ENCODE results near the gene UGT1A9.
"Not testable (repeated sequence)": the region's sequence is repeated elsewhere in the genome, so short reads cannot be mapped to it uniquely, and the experiment has no call there.

The UGT1A9 gene

DNA sequence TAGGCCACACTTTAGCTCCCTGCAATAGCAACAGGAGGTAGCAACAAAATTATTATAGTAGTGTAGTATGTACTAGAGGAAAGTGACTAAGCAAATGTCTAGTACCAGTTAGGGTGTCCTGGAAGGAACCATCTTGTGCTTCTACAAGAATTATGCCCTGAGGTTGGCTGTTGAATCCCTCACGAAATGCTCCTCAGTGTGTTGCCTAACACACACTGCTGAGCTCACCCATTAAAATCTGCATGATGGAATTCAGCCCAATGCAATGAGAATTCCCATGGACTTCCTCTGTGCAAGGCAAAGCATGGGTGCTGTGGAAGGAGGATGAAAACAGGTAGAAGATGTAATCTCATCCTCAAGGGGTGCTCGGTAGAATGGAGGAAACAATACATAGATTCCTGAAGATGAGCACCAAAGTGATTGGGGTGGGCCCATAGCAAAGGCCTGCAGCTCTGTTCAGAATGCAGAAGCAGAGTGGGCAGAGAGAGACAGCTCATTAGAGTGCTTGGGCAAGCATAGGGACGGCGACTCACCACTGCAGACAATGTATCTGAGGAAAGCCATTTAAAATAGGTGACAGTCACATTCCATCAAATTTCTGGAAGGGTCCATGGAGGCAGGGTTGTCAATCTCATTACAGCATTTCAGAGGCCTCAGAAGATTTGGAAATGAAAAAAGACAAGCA is 8.8 kb downstream of the UGT1A9 start:
- no peak for DNase-seq (ENCODE audit: low read depth in 1 of 2, low spot score in 1 of 2)

DNA sequence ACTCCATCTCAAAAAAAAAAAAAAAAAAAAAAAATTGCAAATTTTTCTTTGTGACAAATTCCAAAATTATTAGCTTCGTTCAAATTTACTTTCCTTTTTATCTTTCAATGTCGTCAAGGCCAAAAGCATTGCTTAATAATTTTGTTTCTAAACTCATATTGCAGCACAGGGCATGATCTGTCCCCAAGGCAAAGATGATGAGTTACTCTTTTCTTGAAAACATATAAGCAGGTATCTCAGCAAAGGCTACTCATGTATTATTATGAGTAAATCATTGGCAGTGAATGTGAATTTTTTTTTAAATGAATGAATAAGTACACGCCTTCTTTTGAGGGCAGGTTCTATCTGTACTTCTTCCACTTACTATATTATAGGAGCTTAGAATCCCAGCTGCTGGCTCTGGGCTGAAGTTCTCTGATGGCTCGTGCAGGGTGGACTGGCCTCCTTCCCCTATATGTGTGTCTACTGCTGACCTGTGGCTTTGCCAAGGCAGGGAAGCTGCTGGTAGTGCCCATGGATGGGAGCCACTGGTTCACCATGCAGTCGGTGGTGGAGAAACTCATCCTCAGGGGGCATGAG is 9.9 kb downstream of the UGT1A9 start, which contains the start of gene UGT1A7:
TSS of gene UGT1A7 (plus strand) at position 381 of the 579 bp plus-strand sequence. CDS start at position 418, 37 bp downstream.
- no peak for DNase-seq (ENCODE audit: low read depth in 1 of 2, low spot score in 1 of 2)

DNA sequence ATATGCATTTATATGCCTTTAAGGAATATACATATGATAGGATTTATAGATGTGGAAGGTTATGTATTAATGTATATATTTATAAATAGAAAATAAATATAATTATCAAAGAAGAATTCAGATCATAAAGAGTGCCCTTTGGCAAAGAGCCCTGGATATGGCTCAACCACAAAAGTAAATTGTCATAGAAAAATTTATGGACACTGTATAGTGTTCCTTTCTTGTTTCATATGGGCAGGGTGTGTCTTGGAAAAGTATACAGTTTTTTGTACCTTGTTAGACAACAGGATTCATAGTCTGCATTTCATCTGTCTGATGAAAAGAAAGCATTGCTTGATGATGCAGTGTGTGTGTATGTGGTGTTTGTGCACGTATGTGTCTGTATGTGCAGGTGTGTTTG is 12.9 kb downstream of the UGT1A9 start:
- DNase-seq (ENCODE audit: low read depth in 1 of 2, low spot score in 1 of 2): no peak

DNA sequence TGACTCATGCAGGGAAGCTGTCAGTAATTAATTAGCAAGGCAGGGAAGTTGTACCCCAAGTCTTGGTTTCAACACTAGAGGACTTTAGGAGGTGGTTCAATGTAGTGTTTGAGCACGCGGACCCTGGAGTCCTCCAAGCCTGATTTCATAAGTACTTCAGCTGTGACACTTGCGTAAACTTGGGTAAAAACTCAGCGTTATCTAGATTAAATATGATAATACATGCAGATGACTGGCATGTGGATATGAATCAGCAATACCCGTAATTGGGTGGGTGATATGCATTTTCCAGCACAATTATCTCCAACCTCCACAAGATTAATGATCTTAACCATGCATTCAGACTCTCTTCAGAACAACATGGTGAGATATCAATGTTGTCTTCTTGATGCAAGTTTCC is 15.2 kb downstream of the UGT1A9 start:
- DNase-seq (ENCODE audit: low read depth in 1 of 2, low spot score in 1 of 2): no peak

DNA sequence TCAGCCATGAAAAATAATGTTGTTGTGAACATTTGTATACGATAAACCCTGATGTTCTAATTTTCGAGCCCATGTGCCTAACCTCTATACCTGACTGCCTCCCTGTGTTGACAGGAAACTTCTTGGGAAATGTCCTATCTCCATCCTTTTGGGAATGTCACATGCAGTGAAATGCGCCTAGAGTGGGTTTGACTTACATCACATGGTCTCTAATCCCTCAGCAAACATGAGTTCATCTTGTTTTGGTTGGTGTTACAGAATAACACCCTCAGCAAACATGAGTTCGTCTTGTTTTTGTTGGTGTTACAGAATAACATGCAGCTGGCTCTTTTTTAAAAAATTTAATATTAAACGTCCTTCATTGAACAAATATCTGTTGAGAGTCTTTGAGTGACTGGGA is 16.6 kb downstream of the UGT1A9 start:
- DNase-seq (ENCODE audit: low read depth in 1 of 2, low spot score in 1 of 2): no peak

DNA sequence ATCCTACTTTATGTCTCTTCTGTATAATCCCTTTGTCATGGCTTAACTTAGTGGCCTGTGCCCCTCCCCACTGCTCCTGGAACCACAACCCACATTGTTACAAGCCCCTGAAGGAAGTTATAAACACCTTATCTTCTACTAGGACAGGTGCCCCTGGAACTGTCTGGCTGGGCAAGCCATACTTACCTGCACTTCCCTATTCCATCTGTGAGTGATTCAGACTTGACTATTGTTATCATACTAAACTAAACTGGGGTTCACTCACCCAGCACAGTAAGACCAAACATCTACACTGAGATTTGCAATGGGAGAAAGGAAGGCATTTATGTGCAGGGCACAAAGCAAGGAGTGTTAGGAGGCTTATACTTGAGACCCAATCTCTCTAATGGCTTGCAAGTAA is 17.3 kb downstream of the UGT1A9 start:
- DNase-seq (ENCODE audit: low read depth in 1 of 2, low spot score in 1 of 2): no peak

DNA sequence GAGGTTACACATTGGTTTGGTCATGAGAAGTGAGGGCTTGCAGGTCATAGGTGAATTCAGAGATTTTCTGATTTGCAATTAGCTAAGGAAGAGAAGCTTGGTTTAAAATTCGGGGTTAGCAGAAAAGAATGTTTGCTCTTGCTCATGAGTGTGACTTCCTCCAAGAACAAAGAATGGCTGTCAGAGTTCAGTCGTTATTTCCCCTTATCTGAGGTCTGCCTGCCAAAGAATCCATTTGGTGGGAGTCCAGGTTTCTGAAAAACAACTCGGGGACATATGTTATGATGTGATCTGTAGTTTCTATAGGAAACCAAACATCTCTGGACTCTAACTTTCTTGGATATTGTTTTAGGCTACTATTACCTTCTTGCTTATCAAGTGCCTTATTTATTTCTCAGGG is 17.8 kb downstream of the UGT1A9 start:
- DNase-seq (ENCODE audit: low read depth in 1 of 2, low spot score in 1 of 2): no peak

DNA sequence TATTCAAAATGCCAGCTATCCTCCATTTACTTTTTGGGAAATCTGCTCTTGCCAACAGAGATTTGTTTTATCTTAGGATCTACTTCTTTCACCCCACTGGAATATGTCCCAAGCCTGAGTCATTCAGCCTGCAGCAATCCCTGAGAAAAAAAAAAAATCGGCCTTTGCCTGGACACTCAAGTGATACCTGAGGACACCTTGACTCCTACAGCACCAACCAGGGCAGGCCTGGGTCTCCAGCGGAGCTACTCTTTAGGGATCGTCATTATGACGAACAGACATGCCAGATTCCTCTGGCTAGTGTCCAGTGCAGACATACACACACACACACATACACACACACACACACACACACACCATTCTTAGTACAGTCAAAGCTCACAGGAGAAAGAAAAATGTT is 18.7 kb downstream of the UGT1A9 start:
- no peak for DNase-seq (ENCODE audit: low read depth in 1 of 2, low spot score in 1 of 2)

DNA sequence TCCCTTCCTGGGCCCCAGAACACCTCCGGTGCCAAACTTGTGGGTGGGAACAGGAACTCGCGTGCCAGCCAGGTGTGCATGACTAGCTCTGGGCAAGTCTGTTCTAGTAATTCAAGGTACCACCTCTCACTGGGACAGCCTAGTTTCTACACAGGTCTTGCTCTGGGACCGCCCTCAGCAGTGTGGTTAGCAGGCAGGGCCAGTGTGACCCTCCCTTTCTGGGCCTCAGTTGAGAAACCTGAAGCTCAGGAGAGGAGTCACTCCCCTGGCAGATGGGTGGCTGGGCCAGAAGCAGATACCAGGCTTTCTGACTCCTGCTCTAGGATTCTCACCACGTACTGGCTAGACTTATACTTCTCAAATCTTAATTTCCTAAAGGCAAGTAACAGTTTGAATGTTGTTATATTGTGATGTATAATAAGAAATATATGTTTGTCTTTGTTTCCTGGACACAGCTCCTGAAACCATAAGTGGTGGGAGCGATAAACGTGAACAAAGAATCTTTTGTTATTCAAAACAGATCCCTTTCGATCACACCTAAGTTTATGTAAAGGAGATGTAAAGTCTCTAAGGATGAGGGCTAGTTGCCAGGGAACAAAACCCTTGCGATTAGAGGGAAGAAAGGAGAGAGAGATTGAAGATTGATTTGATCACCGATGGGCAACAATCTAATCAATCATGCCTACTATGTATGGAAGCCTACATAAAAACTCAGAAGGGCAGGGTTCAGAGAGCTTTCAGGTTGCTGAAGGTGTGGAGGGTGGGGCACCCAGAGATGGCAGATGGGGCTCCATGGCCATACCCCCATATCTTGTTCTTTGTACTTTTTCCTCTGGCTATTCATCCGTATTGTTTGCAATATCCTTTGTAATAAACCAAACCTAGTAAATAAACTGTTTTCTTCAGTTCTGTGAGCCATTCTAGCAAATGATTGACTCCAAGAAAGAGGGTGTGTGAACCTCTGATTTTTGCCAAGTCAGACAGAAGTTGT is 20.0 kb downstream of the UGT1A9 start:
- no peak for DNase-seq (ENCODE audit: low read depth in 1 of 2, low spot score in 1 of 2)

DNA sequence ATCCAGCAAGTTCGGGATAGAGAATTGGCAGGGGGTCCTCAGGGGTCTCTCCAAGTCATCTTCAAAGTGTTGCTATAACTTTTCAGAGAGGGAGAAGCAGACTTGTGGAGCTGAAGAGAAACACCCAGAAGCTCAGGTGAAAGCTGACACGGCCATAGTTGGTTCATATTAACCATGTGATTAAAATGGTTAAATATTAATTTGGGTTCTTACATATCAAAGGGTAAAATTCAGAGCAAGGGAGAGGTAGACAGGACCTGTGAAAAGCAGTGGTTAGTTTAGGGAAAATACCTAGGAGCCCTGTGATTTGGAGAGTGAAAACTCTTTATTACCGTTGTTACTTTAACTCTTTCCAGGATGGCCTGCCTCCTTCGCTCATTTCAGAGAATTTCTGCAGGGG is 20.9 kb downstream of the UGT1A9 start, which contains the start of gene UGT1A6:
TSS of gene UGT1A6 (plus strand) at position 243 of the 400 bp plus-strand sequence. CDS start at position 358, 115 bp downstream.
- no peak for DNase-seq (ENCODE audit: low read depth in 1 of 2, low spot score in 1 of 2)

DNA sequence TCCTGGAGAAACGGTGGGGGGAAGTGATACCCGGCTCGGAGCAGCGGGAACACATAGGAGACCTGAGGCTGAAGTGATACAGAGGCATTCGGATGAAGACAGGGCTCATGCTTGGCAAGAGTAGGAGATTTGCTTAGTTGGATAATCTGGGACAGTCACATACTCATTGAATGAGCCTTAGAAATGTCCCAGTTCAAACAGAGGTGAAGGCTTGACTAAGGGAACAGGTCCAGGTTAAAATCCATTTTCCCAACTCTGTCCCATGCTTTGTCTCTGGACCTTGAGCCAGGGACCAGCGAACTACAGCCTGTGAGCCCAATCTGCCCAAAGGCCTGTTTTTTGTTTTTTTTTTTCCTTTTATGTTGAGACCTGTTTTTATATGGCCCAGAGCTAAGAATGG is 22.3 kb downstream of the UGT1A9 start:
- no peak for DNase-seq (ENCODE audit: low read depth in 1 of 2, low spot score in 1 of 2)

DNA sequence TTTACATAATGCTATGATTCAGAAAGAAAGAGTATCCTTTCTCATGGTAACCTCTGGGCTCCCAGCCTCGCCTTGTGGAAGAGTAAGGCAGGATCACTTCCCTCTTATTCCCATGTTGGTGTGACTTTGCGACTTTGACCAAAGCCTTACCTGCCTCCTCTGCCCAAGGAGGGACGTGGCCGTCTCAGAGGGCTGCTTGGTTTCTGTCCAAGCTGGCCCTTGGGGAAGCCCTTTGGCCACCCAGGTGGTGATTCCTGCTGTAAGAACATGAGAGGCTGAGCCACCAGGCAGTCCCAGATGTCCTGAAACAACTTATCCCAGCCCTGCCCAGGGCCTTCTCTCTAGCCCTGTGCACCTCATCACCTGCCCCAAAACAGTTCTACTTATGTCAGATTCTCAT is 27.0 kb downstream of the UGT1A9 start:
- no peak for DNase-seq (ENCODE audit: low read depth in 1 of 2, low spot score in 1 of 2)

DNA sequence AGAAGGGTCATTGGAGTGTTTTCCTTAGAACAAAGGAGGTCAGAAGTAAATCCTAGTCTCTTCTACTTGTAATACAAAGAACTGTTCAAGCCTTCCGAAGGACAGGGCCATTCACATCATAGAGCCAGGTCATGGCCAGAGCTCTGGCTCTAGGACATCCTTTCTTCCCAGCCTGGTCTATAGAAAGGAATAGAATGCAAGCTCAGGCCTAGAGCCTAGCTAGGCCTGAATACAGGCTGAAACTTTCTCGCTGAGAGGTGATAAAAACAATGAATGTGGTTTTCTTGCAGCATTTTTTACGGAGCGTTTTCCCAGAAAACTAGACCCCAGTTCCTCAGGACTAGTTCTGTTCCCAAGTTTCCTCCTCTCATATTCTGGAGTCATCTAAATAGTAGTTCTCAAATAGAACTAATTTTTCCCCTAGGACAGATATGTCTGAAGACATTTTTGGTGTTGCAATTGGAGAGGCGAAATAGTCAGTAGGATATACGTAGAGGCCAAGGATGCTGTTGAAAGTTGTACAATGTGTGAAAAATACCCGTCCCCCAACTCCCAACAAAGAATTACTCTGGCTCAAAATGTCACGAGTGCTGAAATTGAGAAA is 27.8 kb downstream of the UGT1A9 start:
- no peak for DNase-seq (ENCODE audit: low read depth in 1 of 2, low spot score in 1 of 2)

DNA sequence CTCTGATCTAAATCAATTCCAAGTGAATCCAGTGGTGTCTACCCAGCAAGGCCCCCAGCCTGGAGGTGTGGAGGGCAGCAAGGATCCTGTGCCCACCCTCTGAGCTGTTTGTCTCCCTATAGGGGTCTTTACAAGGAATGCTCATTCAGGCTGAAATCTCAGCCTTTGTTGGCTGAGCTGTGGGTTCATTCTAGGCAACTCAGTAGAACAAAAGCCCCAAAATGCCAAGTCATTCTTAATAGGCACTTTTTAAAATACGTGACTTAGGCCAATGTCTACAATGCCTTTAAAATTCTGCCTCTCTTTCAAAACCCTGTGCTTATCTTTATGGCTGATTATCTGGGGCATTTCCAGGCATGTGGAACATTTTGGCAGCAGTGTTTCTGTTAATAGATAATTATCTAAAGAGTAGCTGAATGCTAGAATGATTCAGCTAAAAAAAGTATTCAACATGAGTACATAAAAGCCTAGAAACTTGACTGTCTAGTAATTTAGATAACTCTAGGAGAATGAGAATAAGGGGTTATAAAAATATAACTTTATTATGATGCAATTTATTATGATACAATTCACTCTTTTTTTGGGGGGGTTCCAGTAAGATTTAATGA is 28.4 kb downstream of the UGT1A9 start:
- DNase-seq (ENCODE audit: low read depth in 1 of 2, low spot score in 1 of 2): no peak

DNA sequence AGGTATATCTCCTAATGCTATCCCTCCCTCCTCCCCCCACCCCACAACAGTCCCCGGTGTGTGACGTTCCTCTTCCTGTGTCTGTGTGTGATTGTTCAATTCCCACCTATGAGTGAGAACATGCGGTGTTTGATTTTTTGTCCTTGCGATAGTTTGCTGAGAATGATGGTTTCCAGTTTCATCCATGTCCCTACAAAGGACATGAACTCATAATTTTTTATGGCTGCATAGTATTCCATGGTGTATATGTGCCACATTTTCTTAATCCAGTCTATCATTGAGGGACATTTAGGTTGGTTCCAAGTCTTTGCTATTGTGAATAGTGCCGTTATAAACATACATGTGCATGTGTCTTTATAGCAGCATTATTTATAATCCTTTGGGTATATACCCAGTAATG is 29.1 kb downstream of the UGT1A9 start:
- not testable (repeated sequence) for DNase-seq (ENCODE audit: low read depth in 1 of 2, low spot score in 1 of 2)

DNA sequence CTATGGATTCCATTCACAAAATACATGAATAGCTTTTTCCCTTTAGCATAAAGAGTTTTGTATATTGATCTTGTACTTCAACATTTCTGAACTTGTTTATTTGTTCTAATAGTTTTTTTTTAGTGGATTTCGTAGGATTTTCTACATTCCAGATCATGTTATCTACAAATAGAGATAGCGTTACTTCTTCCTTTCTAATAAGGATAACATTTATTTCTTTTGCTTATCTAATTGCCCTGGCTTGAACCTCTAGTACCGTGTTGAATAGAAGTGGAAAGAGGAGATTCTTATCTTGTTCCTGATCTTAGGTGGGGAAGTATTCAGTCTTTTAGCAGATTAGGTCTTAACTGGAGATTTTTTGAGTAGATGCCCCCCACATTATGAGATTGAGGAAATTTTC is 30.5 kb downstream of the UGT1A9 start:
- no peak for DNase-seq (ENCODE audit: low read depth in 1 of 2, low spot score in 1 of 2)

DNA sequence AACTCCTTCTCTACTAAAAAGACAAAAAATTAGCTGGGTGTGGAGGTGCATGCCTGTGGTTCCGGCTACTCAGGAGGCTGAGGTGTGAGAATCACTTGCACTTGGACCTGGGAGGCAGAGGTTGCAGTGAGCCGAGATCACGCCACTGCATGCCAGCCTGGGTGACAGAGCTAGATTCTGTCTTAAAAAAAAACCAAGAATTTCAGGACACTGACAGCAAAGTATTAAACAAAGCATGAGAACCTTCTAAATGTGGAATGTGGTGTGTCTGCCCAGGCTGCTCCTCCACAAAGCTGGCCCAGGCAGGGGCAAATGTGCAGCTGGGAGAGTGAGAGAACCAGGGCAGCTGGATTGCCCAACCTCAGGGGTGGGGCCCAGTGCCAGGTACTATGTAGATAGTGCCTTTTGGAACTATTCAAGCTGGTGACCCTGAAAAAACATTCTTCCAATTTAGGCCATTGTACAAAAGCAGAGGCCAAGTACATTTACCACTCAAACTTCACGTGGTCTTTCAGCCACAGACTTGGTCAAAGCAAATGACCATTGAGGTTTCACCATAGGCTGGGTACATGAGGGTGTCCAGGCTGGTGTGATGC is 34.3 kb downstream of the UGT1A9 start:
- DNase-seq (ENCODE audit: low read depth in 1 of 2, low spot score in 1 of 2): no peak

DNA sequence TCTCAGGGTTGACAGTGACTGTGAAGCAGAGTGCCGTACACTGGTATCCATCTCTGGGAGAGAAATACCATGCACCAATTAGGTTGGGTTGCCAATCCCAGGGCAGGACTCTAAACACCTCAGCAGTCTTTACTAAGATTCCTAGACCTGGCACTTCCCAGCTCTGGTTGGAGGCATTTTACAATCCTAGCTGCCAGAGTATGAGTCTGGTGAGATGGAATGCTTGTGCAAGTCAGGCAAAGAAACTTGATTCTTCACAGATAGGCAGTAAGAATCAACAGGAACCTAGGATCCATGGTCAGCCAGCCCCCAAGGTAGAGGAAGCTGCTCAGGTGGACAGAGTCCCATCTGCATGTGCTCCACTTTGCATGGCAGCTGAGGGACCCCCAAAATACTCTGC is 35.0 kb downstream of the UGT1A9 start:
- no peak for DNase-seq (ENCODE audit: low read depth in 1 of 2, low spot score in 1 of 2)

DNA sequence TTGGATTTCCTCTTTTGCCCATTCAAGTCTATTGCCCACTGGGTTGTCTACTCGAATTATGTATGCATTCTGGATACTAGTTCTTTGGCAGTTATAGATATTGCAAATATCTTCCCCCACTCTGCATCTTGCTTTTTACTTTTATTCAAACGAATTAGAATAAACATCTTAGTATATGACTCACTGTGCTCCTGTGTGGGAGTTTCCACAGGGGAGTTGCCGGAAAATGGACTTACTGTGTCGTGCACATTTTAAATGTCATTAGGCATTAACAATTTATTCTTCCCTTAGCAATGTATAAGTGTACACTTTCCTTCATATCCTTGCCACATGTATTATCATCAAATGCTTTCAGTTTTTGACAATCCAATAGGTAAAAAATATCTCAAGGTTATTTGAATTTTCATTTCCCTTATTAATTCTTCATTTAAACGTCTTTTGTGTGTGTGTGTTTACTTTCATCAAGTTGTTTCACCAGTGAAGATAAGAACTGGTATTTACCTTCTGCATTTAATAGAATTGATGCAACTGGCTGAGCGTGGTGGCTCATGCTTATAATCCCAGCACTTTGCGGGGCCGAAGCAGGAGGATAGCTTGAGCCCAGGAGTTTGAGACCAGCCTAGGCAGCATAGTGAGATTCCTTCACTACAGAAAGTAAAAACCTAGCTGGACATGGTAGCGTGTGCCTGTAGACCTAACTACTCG is 36.4 kb downstream of the UGT1A9 start:
- DNase-seq (ENCODE audit: low read depth in 1 of 2, low spot score in 1 of 2): no peak

DNA sequence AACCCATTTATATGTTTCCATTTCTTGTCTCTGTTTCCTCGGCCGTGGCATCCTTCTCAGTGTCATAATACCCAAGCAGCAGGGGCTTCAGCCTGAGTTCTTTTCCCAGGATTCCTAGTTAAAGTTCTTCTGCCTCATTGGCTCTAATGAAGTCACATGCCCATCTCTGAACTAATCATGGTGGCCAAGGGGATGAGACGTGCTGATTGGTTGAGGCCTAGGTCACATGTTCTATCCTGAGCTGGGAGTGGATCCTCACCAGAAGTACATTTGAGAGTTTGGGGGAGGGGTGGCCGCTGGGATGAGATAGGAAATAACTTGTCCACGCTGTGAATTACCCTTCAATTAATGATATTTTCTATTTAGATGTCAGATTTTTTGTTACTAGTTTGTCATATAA is 37.2 kb downstream of the UGT1A9 start:
- no peak for DNase-seq (ENCODE audit: low read depth in 1 of 2, low spot score in 1 of 2)

All from activated CD4-positive, alpha-beta T cell treated with anti-CD3 and anti-CD28 coated beads, Interleukin-2, amount 50 U/mL, for 24 hours (primary cell).